Bronchial epithelial cell (primary cell): ENCODE data around the gene KLF15. TPM values are rescaled to one million over a fixed set of nuclear protein-coding genes. Genes with fewer than 3 reads are reported as not detected.

Experiments used
- DNase-seq: peaks from one replicate; pipeline ENCODE4 v3.0.0-alpha.2; 2010; ENCODE audit warnings: low read depth
- FAIRE-seq: peaks from 2 replicates; lab custom pipeline; 2011; peaks lifted over from hg19 to GRCh38; lab: Jason Lieb, UNC
- H3K27me3 ChIP-seq: 2 replicates; pipeline ENCODE4 v1.5.1; 2011; ENCODE audit warnings: low read length; ENCODE audit not compliant: control insufficient read depth, insufficient read depth
- H3K36me3 ChIP-seq: 2 replicates; pipeline ENCODE4 v1.5.1; 2011; ENCODE audit warnings: low read length; ENCODE audit not compliant: control insufficient read depth, insufficient read depth
- H3K4me3 ChIP-seq: 2 replicates; pipeline ENCODE4 v1.5.1; 2011; ENCODE audit warnings: mild to moderate bottlenecking, low read depth, low read length, control low read depth
- total RNA-seq: library from RNA; depleted of rRNA; stranded (reverse); fragments of >200 nt; gene quantifications from 2 replicates; pipeline ENCODE4 v1.2.1, GENCODE V29; 2014
- TF ChIP-seq, protein P1 (sequence below): IDR thresholded peaks from 2 replicates; pipeline ENCODE4 v1.5.1; 2011; ENCODE audit warnings: mild to moderate bottlenecking, moderate library complexity, low read length, control low read depth, inconsistent platforms; ENCODE audit not compliant: insufficient read depth, severe bottlenecking

KLF15 gene
- total RNA-seq, 1 donor from 2014 or later: 3.4 TPM

DNA sequence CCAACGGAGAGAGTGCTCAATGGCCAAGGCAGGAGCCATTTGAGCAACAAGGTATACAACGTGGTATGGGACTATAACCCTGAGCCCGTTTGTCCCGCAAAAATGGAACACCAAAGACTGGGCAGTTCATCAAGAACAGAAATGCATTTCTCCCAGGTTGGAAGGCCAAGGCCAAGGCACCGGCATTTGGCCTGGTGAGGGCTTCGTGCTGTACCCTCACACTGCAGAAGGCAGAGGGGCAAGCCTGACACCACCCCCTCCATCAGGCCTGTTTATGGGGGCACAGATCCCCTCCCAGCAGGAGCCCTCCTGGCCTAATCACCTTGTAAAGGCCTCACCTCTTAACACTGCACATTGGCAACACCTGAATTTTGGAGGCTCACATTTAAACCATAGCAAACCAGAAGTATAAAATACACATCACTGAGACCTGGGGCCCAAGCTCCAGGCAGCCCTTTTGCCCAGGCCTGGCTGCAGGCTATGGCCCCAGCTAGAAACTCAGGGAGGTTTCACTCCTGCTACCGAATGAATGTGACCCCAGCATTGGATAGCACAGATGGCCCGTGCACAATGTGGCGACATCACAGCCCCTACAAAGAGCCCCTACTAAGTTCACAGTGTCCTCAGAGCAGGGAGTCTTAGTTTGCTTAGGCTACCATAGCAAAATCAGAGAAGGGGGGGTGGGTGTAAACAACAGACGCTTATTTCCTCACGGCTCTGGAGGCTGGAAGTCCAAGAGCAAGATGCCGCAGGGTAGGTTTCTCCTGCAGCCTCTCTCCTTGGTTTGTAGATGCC is 47.1 kb downstream of the KLF15 start:
- TF ChIP-seq, protein P1, sequence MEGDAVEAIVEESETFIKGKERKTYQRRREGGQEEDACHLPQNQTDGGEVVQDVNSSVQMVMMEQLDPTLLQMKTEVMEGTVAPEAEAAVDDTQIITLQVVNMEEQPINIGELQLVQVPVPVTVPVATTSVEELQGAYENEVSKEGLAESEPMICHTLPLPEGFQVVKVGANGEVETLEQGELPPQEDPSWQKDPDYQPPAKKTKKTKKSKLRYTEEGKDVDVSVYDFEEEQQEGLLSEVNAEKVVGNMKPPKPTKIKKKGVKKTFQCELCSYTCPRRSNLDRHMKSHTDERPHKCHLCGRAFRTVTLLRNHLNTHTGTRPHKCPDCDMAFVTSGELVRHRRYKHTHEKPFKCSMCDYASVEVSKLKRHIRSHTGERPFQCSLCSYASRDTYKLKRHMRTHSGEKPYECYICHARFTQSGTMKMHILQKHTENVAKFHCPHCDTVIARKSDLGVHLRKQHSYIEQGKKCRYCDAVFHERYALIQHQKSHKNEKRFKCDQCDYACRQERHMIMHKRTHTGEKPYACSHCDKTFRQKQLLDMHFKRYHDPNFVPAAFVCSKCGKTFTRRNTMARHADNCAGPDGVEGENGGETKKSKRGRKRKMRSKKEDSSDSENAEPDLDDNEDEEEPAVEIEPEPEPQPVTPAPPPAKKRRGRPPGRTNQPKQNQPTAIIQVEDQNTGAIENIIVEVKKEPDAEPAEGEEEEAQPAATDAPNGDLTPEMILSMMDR: no peak
- DNase-seq (no peak), FAIRE-seq (peak; percentile 47)
- H3K4me3 ChIP-seq: no peak overlapping the region
- no peaks in the 10 kb centered on the region for H3K36me3 ChIP-seq
- H3K27me3 ChIP-seq: no peaks in the 10 kb centered on the region

DNA sequence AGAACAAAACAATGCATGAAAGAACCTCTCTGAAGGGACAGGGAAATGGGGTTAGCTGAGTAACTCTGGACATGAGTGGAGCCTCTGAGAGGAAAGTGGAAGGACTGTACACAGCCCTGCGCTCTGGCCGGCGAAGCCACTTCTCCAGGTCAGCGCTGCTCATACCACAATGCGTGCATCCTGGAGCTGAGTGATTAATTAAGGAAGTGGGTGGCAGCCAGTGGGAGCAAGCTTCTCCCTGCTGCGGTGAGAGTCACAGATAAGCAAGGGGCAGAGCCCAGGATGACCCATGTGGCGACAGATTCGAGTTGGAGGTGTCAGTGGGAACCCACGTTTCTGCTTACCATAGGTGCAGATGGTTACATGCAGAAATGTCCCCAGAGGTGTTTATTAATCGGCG is 48.0 kb downstream of the KLF15 start:
- Histone ChIP-seq H3K4me3 (no peak overlapping the region), H3K36me3 (no peaks in the 10 kb centered on the region), H3K27me3 (no peaks in the 10 kb centered on the region)
- FAIRE-seq (no peak), DNase-seq (no peak)
- TF ChIP-seq, protein P1: no peak

DNA sequence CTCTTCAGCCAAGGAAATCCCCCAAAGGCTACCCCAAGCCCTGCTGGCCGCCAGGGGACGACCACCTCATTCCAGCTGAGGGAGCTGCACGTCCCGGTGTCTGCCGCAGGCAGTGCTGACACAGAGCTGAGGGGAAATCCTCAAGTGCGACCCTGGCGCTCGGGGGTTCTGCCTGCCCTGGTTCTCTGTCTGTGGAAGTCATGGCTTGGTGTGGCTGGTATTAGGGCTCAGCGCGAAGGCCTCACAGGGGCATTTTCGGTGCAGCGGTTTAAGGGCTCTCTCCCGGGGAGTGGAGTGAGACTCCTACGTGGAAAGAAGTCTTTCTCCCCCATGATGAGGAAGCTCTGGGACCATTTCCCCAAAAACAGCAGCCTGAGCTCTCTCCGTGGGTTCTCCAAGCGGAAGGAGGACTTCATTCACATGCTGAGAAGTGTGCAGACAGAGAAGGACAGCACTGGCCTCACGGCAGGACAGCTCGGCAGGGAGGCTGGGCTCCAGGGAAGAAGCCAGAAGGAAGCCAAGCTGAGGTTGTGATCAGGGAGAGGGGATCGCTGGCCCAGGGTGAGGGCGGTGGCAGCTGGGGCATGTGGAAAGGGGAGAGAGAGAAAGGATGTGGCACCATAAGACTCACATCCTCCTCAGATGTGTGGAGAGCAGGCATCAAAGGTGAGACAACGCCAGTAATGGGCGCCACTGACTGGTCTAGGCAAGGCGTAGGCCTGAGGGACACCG is 48.6 kb downstream of the KLF15 start:
- DNase-seq: no peak
- TF ChIP-seq, protein P1: no peak
- no peak for FAIRE-seq

GRCh38 chr3:126307591-126308393 is 49.4 kb downstream of the KLF15 start:
- Histone ChIP-seq H3K4me3 (no peak overlapping the region), H3K36me3 (no peaks in the 10 kb centered on the region), H3K27me3 (no peaks in the 10 kb centered on the region)
- TF ChIP-seq, protein P1: no peak
- DNase-seq (no peak), FAIRE-seq (no peak)

More for the DNA sequence above, 48.6 kb downstream of the KLF15 start:
- H3K36me3 ChIP-seq: no peaks in the 10 kb centered on the region
- no peak overlapping the region for H3K4me3 ChIP-seq
- H3K27me3 ChIP-seq: no peaks in the 10 kb centered on the region

DNA sequence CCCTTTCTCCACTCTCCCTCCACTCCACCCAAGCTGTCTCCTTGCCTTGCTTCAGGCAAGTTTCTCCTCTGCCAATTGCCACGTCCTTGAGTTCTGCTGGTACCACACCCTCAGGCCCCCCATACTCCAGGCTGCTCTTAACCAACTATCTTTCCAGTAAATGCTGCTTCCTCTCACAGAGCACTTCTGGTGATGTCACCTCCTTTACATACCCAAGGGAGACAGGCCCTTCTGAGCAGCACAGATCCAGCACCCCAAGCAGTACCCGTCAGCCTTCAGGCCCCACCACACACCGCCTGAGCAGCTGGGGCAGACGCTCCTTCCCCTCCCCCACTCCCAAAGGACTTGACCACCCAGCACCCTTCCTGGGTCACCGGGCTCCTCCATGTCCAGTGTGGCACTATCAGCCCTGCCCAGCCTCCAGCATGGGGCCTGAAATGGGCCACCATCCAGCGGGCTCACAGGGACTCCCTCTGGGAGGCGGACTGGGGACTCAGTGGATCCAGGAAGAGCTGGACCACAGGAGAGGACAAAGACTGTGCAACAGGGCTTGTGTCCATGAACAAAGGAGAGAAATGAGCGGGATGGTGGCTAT is 50.2 kb downstream of the KLF15 start:
- no peaks in the 10 kb centered on the region for H3K27me3 ChIP-seq
- no peak for FAIRE-seq
- H3K36me3 ChIP-seq: no peaks in the 10 kb centered on the region
- no peak for DNase-seq
- TF ChIP-seq, protein P1: no peak
- H3K4me3 ChIP-seq: no peak overlapping the region
